H1 (cell line): ENCODE data around the gene NR2E1. TPM values are rescaled to one million over a fixed set of nuclear protein-coding genes. Genes with fewer than 3 reads are reported as not detected.

Experiments
- CTCF ChIA-PET: fragments of 300-600 bp; sonication (Branson Sonifier 250); formaldehyde crosslinking; loops from one replicate; lab custom pipeline; 2021; ENCODE audit not compliant: partially characterized antibody; lab: Charles Lee
- POLR2A ChIA-PET: fragments of 300-600 bp; sonication (Branson Sonifier 250); formaldehyde crosslinking; loops from one replicate; lab custom pipeline; 2021; ENCODE audit warnings: inconsistent platforms; ENCODE audit not compliant: partially characterized antibody; lab: Charles Lee
- DNase-seq, 2 experiments: peaks; one replicate each; pipeline versions ENCODE4 v3.0.0 to v3.0.0-alpha.2; 2010 to 2022; ENCODE audit warnings: low spot score in 2 of 2, low read depth in 1 of 2, mixed read lengths in 1 of 2
- FAIRE-seq: peaks from 2 replicates; lab custom pipeline; 2011; peaks lifted over from hg19 to GRCh38; lab: Jason Lieb, UNC
- H2AFZ ChIP-seq: 2 replicates; pipeline ENCODE4 v1.8.1; 2012; ENCODE audit warnings: low read length, inconsistent platforms
- H2AK5ac ChIP-seq: 2 replicates; pipeline ENCODE4 v1.6.1; 2013; ENCODE audit warnings: low read depth, low read length
- H2BK120ac ChIP-seq: replicated peaks from 2 replicates; pipeline ENCODE3; 2013; ENCODE audit warnings: low read depth, low read length, inconsistent platforms
- H2BK12ac ChIP-seq: 2 replicates; pipeline ENCODE4 v1.6.1; 2013; ENCODE audit warnings: low read depth, low read length
- H2BK15ac ChIP-seq: 2 replicates; pipeline ENCODE4 v1.6.1; 2013; ENCODE audit warnings: low read length
- H2BK20ac ChIP-seq: 2 replicates; pipeline ENCODE4 v1.6.1; 2013; ENCODE audit warnings: low read length
- H2BK5ac ChIP-seq: 2 replicates; pipeline ENCODE4 v1.6.1; 2013; ENCODE audit warnings: low read depth, low read length
- H3K14ac ChIP-seq: 2 replicates; pipeline ENCODE4 v1.6.1; 2013; ENCODE audit warnings: inconsistent platforms; ENCODE audit not compliant: insufficient read length
- H3K18ac ChIP-seq: 2 replicates; pipeline ENCODE4 v1.6.1; 2013; ENCODE audit warnings: low read length; ENCODE audit errors: extremely low read depth
- H3K23ac ChIP-seq: 2 replicates; pipeline ENCODE4 v1.6.1; 2013; ENCODE audit warnings: inconsistent platforms; ENCODE audit not compliant: insufficient read length
- H3K23me2 ChIP-seq: 2 replicates; pipeline ENCODE4 v1.6.1; 2013; ENCODE audit warnings: low read depth, low read length
- H3K27ac ChIP-seq: 2 replicates; pipeline ENCODE4 v1.6.1; 2011; ENCODE audit warnings: low read depth, low read length, inconsistent platforms
- H3K27me3 ChIP-seq, 4 experiments: replicated peaks in 1 of 4; 1 replicate in 1 of 4; 2 replicates in 3 of 4; pipeline versions ENCODE4 v1.6.1 to v1.8.1; 2011 to 2013; ENCODE audit warnings: low read length in 3 of 4, mild to moderate bottlenecking in 3 of 4, inconsistent platforms in 2 of 4, mixed read lengths in 2 of 4, moderate library complexity in 1 of 4; ENCODE audit not compliant: control insufficient read depth in 3 of 4, insufficient read depth in 3 of 4; ENCODE audit errors: extremely low read depth in 1 of 4
- H3K36me3 ChIP-seq, 4 experiments: 2 replicates each; pipeline versions ENCODE4 v1.6.1 to v1.8.1; 2011 to 2013; ENCODE audit warnings: mild to moderate bottlenecking in 4 of 4, low read length in 3 of 4, moderate library complexity in 2 of 4, control low read depth in 1 of 4, inconsistent platforms in 1 of 4; ENCODE audit not compliant: insufficient read depth in 4 of 4, control insufficient read depth in 2 of 4
- H3K4ac ChIP-seq: replicated peaks from 2 replicates; pipeline ENCODE3; 2013; ENCODE audit warnings: low read length, low read depth, mixed read lengths, inconsistent platforms; ENCODE audit not compliant: insufficient read length
- H3K4me1 ChIP-seq, 4 experiments: replicated peaks in 1 of 4; 1 replicate in 1 of 4; 2 replicates in 3 of 4; pipeline versions ENCODE4 v1.6.1 to v1.8.1; 2011 to 2013; ENCODE audit warnings: low read length in 3 of 4, inconsistent platforms in 2 of 4, mixed read lengths in 1 of 4; ENCODE audit not compliant: insufficient read depth in 4 of 4, control insufficient read depth in 3 of 4
- H3K4me2 ChIP-seq, 2 experiments: 2 replicates each; pipeline versions ENCODE4 v1.6.1 to v1.8.1; 2011 to 2013; ENCODE audit warnings: low read depth in 2 of 2, low read length in 2 of 2, control low read depth in 1 of 2, inconsistent platforms in 1 of 2, mild to moderate bottlenecking in 1 of 2; ENCODE audit not compliant: insufficient read depth in 1 of 2
- H3K4me3 ChIP-seq, 4 experiments: fragments of 200-600, 300-600 bp in 1 of 4; sonication (generic), shearing (Covaris generic), sonication (Bioruptor Twin) in 1 of 4; 2 replicates each; pipeline versions ENCODE4 v1.5.1 to v1.8.1; 2011 to 2016; ENCODE audit warnings: low read length in 4 of 4, low read depth in 3 of 4, control low read depth in 2 of 4, inconsistent platforms in 2 of 4, mild to moderate bottlenecking in 2 of 4, mixed read lengths in 1 of 4, moderate library complexity in 1 of 4; ENCODE audit not compliant: insufficient read depth in 2 of 4; ENCODE audit errors: extremely low read depth in 1 of 4
- H3K56ac ChIP-seq: replicated peaks from 2 replicates; pipeline ENCODE3; 2013; ENCODE audit warnings: low read depth, mild to moderate bottlenecking, mixed read lengths, low read length, inconsistent platforms; ENCODE audit not compliant: insufficient read length
- H3K79me1 ChIP-seq: 2 replicates; pipeline ENCODE4 v1.6.1; 2013; ENCODE audit warnings: low read depth, low read length, control low read depth
- H3K79me2 ChIP-seq, 2 experiments: 2 replicates each; pipeline versions ENCODE4 v1.6.1 to v1.8.1; 2012 to 2013; ENCODE audit warnings: low read length in 2 of 2, mild to moderate bottlenecking in 2 of 2, inconsistent platforms in 1 of 2; ENCODE audit not compliant: insufficient read depth in 2 of 2, control insufficient read depth in 1 of 2
- H3K9ac ChIP-seq, 4 experiments: replicated peaks in 1 of 4; 1 replicate in 1 of 4; 2 replicates in 3 of 4; pipeline versions ENCODE4 v1.6.1 to v1.8.1; 2011 to 2013; ENCODE audit warnings: low read depth in 3 of 4, low read length in 3 of 4, control low read depth in 2 of 4, mild to moderate bottlenecking in 2 of 4, moderate library complexity in 2 of 4, inconsistent platforms in 1 of 4; ENCODE audit errors: extremely low read depth in 1 of 4
- H3K9me3 ChIP-seq, 2 experiments: 2 replicates each; pipeline versions ENCODE4 v1.6.1 to v1.8.1; 2012 to 2013; ENCODE audit warnings: mild to moderate bottlenecking in 2 of 2, moderate library complexity in 2 of 2, control low read depth in 1 of 2, inconsistent platforms in 1 of 2, low read depth in 1 of 2, low read length in 1 of 2, mixed read lengths in 1 of 2; ENCODE audit not compliant: insufficient read depth in 2 of 2
- H4K20me1 ChIP-seq, 2 experiments: replicated peaks in 1 of 2; 2 replicates each; pipeline versions ENCODE3 to v1.8.1; 2011 to 2013; ENCODE audit warnings: inconsistent platforms in 2 of 2, low read length in 2 of 2, mild to moderate bottlenecking in 1 of 2; ENCODE audit not compliant: insufficient read depth in 2 of 2, control insufficient read depth in 1 of 2
- H4K5ac ChIP-seq: 2 replicates; pipeline ENCODE4 v1.6.1; 2013; ENCODE audit warnings: low read length, low read depth, mixed read lengths, inconsistent platforms; ENCODE audit not compliant: insufficient read length
- H4K8ac ChIP-seq: 2 replicates; pipeline ENCODE4 v1.8.0; 2013; ENCODE audit warnings: mild to moderate bottlenecking, moderate library complexity, low read length, inconsistent platforms; ENCODE audit not compliant: insufficient read depth; ENCODE audit errors: extremely low read depth
- H4K91ac ChIP-seq: replicated peaks from 2 replicates; pipeline ENCODE3; 2013; ENCODE audit warnings: low read length, mixed read lengths, inconsistent platforms; ENCODE audit not compliant: insufficient read length
- BRCA1 ChIP-seq: IDR thresholded peaks from 2 replicates; pipeline ENCODE4 v1.6.1; 2012; ENCODE audit warnings: low read depth, low read length, improper control_type of control experiment
- FOSL1 ChIP-seq: IDR thresholded peaks from 2 replicates; pipeline ENCODE4 v1.6.1; 2011; ENCODE audit warnings: mild to moderate bottlenecking, low read depth, low read length, moderate library complexity; ENCODE audit not compliant: insufficient read depth
- HDAC6 ChIP-seq: IDR thresholded peaks from one replicate; pipeline ENCODE4 v1.7.1; 2012; ENCODE audit warnings: low read depth, mild to moderate bottlenecking, inconsistent platforms, low read length, moderate library complexity
- RAD21 ChIP-seq, 2 experiments: IDR thresholded peaks in 1 of 2; conservative IDR thresholded peaks in 1 of 2; 2 replicates each; pipeline ENCODE4 v1.6.1; 2011; ENCODE audit warnings: low read depth in 2 of 2, low read length in 2 of 2, improper control_type of control experiment in 1 of 2, inconsistent platforms in 1 of 2, mild to moderate bottlenecking in 1 of 2, moderate library complexity in 1 of 2
- SIN3A ChIP-seq, 2 experiments: IDR thresholded peaks in 1 of 2; conservative IDR thresholded peaks in 1 of 2; 2 replicates each; pipeline ENCODE4 v1.6.1; 2011 to 2012; ENCODE audit warnings: low read length in 2 of 2, improper control_type of control experiment in 1 of 2, low read depth in 1 of 2, mild to moderate bottlenecking in 1 of 2
- ZNF274 ChIP-seq: IDR thresholded peaks from 2 replicates; pipeline ENCODE4 v1.7.0; 2012; ENCODE audit warnings: low read length, borderline replicate concordance; ENCODE audit errors: extremely low read depth
- WGBS, 2 experiments: shearing (Covaris generic) in 1 of 2; methylation state at CpG; one replicate each; pipeline versions ENCODE4 v1.1.6 to v1.1.7; 2013 to 2015; ENCODE audit warnings: low lambda C conversion rate in 2 of 2, mixed read lengths in 2 of 2, inconsistent platforms in 1 of 2, low coverage in 1 of 2, missing lambda C conversion rate in 1 of 2; ENCODE audit not compliant: insufficient replicate concordance in 2 of 2, insufficient coverage in 1 of 2, insufficient read length in 1 of 2; ENCODE audit errors: extremely low coverage in 1 of 2, missing lambda C conversion rate in 1 of 2; 5-methylcytosine and 5-hydroxymethylcytosine counted together
- polyA plus RNA-seq, 7 experiments: library from polyadenylated mRNA; depleted of rRNA in 3 of 7; stranded (reverse) in 5 of 7; unstranded in 2 of 7; fragments of >200 nt in 5 of 7; fragments of 200-250 nt in 2 of 7; gene quantifications; 1 replicate in 5 of 7; 2 replicates in 1 of 7; 4 replicates in 1 of 7; pipeline versions ENCODE4 v1.2.1 to v1.2.3, GENCODE V29; 2011 to 2013; ENCODE audit warnings: missing spikeins in 2 of 7, mixed read lengths in 2 of 7
- total RNA-seq: library from RNA; stranded (reverse); fragmentation: NEBNext Ultra II Directional; extraction: Animal tissue kit (Norgen Biotek cat#: 25700); gene quantifications from 2 replicates; pipeline ENCODE4 v1.2.1, GENCODE V29; 2021

Gene NR2E1
- total and polyA plus RNA-seq, 2 of the 8 experiments (the other 6 are each of a cell fraction or from before 2014, with no cell fraction given): not detected

GRCh38 chr6:108187519-108187918 is 21.7 kb downstream of the NR2E1 start:
- Histone ChIP-seq H3K4me2 (no peak overlapping the region), H3K4me1 (no peaks in the 10 kb centered on the region), H2AFZ (no peak overlapping the region), H2BK20ac (no peak overlapping the region), H4K8ac (no peak overlapping the region), H3K79me2 (no peaks in the 10 kb centered on the region), H2BK5ac (no peak overlapping the region), H2BK120ac (no peak overlapping the region), H2BK15ac (no peak overlapping the region), H4K91ac (no peak overlapping the region), H3K4me3 (no peak overlapping the region), H3K23ac (no peak overlapping the region), H3K18ac (no peak overlapping the region), H3K9ac (no peak overlapping the region), H2AK5ac (no peak overlapping the region), H4K20me1 (no peaks in the 10 kb centered on the region), H3K27ac (no peak overlapping the region), H3K14ac (no peak overlapping the region), H3K27me3 (no peaks in the 10 kb centered on the region; a peak in 1 of 7 replicates), H3K4ac (no peak overlapping the region), H3K79me1 (no peaks in the 10 kb centered on the region), H2BK12ac (no peak overlapping the region), H3K56ac (no peak overlapping the region), H3K9me3 (no peaks in the 10 kb centered on the region), H3K23me2 (no peaks in the 10 kb centered on the region; the same call in 1 of the 2 replicates), H3K36me3 (no peaks in the 10 kb centered on the region), H4K5ac (no peak overlapping the region)
- CTCF ChIA-PET: interaction anchor here (0.8 to 4.1 kb wide), 6 partner anchors 11 to 305 kb away, joined by 3 to 26 read pairs (median 4); no protein-coding TSS in a partner anchor
- 91% methylated on average over 8 of the region's 9 CpGs; no CpG with 5 or more reads in 1 of the 2 experiments for WGBS, 2 experiments
- DNase-seq (no peak), FAIRE-seq (no peak)
- POLR2A ChIA-PET: interaction anchor here (0.8 kb wide), 1 partner anchor 1149 kb away, joined by 3 read pairs; no protein-coding TSS in a partner anchor
- no peak for TF ChIP-seq HDAC6
- no peak for TF ChIP-seq FOSL1
- TF ChIP-seq ZNF274: no peak
- TF ChIP-seq BRCA1: no peak
- TF ChIP-seq RAD21 (IDR thresholded peaks at IDR 0.05 in 1 of 2, conservative IDR thresholded peaks at IDR 0.05 in 1 of 2; ENCODE audit: low read depth in 2 of 2, low read length in 2 of 2): no peak
- TF ChIP-seq SIN3A (conservative IDR thresholded peaks at IDR 0.05 in 1 of 2, IDR thresholded peaks at IDR 0.05 in 1 of 2; ENCODE audit: low read depth in 1 of 2, low read length in 2 of 2): no peak
